HepG2 (cell line): ENCODE measurements around the gene SIGLEC1. TPM values are rescaled to one million over a fixed set of nuclear protein-coding genes. Genes with fewer than 3 reads are reported as not detected.
A peak's percentile ranks its signal among the peaks of the same experiment; 100 is the strongest.

Experiments
- AHDC1 ChIP-seq: sonication (generic); formaldehyde crosslinking; IDR thresholded peaks from 2 replicates; pipeline ENCODE4 v1.5.1; 2020; ENCODE audit warnings: mild to moderate bottlenecking, missing genetic modification reagents, borderline replicate concordance
- CBX5 ChIP-seq: sonication (generic); formaldehyde crosslinking; IDR thresholded peaks from 2 replicates; pipeline ENCODE4 v1.4.0; 2020; ENCODE audit warnings: missing genetic modification reagents, borderline replicate concordance
- JUND ChIP-seq: sonication (generic); formaldehyde crosslinking; IDR thresholded peaks from 2 replicates; pipeline ENCODE4 v1.8.0; 2022; ENCODE audit warnings: mild to moderate bottlenecking, missing genetic modification reagents
- KLF12 ChIP-seq: sonication (generic); formaldehyde crosslinking; IDR thresholded peaks from 2 replicates; pipeline ENCODE4 v1.4.0; 2020; ENCODE audit warnings: missing genetic modification reagents, borderline replicate concordance
- NAIF1 ChIP-seq: sonication (generic); formaldehyde crosslinking; IDR thresholded peaks from 2 replicates; pipeline ENCODE4 v1.5.0; 2020; ENCODE audit warnings: mild to moderate bottlenecking, missing genetic modification reagents, borderline replicate concordance
- NCOA1 ChIP-seq: sonication (generic); formaldehyde crosslinking; IDR thresholded peaks from 2 replicates; pipeline ENCODE4 v1.9.0; 2021; ENCODE audit warnings: missing genetic modification reagents
- PHF20 ChIP-seq: sonication (generic); formaldehyde crosslinking; IDR thresholded peaks from 2 replicates; pipeline ENCODE4 v1.5.0; 2020; ENCODE audit warnings: mild to moderate bottlenecking, missing genetic modification reagents
- PHF5A ChIP-seq: IDR thresholded peaks from one replicate; pipeline ENCODE4 v1.6.1; 2018; ENCODE audit warnings: low read depth, missing genetic modification reagents; ENCODE audit not compliant: unreplicated experiment
- POLR2AphosphoS2 ChIP-seq: IDR thresholded peaks from 2 replicates; pipeline ENCODE4 v1.6.1; 2011; ENCODE audit warnings: low read depth, low read length, improper control_type of control experiment
- SNAPC4 ChIP-seq: sonication (generic); formaldehyde crosslinking; IDR thresholded peaks from 2 replicates; pipeline ENCODE4 v1.4.0; 2020; ENCODE audit warnings: mild to moderate bottlenecking, missing genetic modification reagents
- TFDP1 ChIP-seq: IDR thresholded peaks from 2 replicates; pipeline ENCODE4 v1.6.1; 2016; ENCODE audit warnings: missing compliant biosample characterization, missing genetic modification reagents, borderline replicate concordance
- ZFAT ChIP-seq: sonication (generic); formaldehyde crosslinking; conservative IDR thresholded peaks from 2 replicates; pipeline ENCODE4 v1.8.1; 2023; ENCODE audit warnings: missing genetic modification reagents, inconsistent platforms
- ZFYVE20 ChIP-seq: sonication (generic); formaldehyde crosslinking; IDR thresholded peaks from 2 replicates; pipeline ENCODE4 v1.8.0; 2023; ENCODE audit warnings: low read depth, mild to moderate bottlenecking, moderate library complexity, missing genetic modification reagents, borderline replicate concordance
- ZNF296 ChIP-seq: sonication (generic); formaldehyde crosslinking; conservative IDR thresholded peaks from 2 replicates; pipeline ENCODE4 v1.5.0; 2020; ENCODE audit warnings: mild to moderate bottlenecking, missing genetic modification reagents
- ZNF30 ChIP-seq: sonication (generic); formaldehyde crosslinking; IDR thresholded peaks from 2 replicates; pipeline ENCODE4 v1.5.0; 2020; ENCODE audit warnings: mild to moderate bottlenecking, missing genetic modification reagents
- ZNF350 ChIP-seq: sonication (generic); formaldehyde crosslinking; IDR thresholded peaks from 2 replicates; pipeline ENCODE4 v1.4.0; 2020; ENCODE audit warnings: mild to moderate bottlenecking, low read depth, missing genetic modification reagents, borderline replicate concordance
- ZNF484 ChIP-seq: sonication (generic); formaldehyde crosslinking; IDR thresholded peaks from 2 replicates; pipeline ENCODE4 v1.5.1; 2020; ENCODE audit warnings: mild to moderate bottlenecking, low read depth, missing genetic modification reagents, borderline replicate concordance
- ZNF549 ChIP-seq: sonication (generic); formaldehyde crosslinking; IDR thresholded peaks from 2 replicates; pipeline ENCODE4 v1.5.0; 2020; ENCODE audit warnings: missing genetic modification reagents
- ZNF572 ChIP-seq: sonication (generic); formaldehyde crosslinking; IDR thresholded peaks from 2 replicates; pipeline ENCODE4 v1.5.1; 2020; ENCODE audit warnings: mild to moderate bottlenecking, missing genetic modification reagents
- ZNF589 ChIP-seq: sonication (generic); formaldehyde crosslinking; conservative IDR thresholded peaks from 2 replicates; pipeline ENCODE4 v1.8.0; 2022; ENCODE audit warnings: mild to moderate bottlenecking, moderate library complexity, missing genetic modification reagents
- polyA plus RNA-seq, 8 experiments: library from polyadenylated mRNA; depleted of rRNA in 3 of 8; stranded (reverse) in 7 of 8; unstranded in 1 of 8; fragments of >200 nt; fragmentation: Illumina TruSeq in 4 of 8; extraction: Trizol in 4 of 8; gene quantifications; 2 replicates each; pipeline versions ENCODE4 v1.2.1 to v1.2.3, GENCODE V29; 2011 to 2016; ENCODE audit warnings: low read depth in 4 of 8, missing spikeins in 1 of 8, mixed read lengths in 1 of 8; ENCODE audit not compliant: insufficient read depth in 1 of 8
- total RNA-seq, 5 experiments: library from RNA; depleted of rRNA; stranded (reverse); fragments of >200 nt; fragmentation: Illumina TruSeq; extraction: Trizol; gene quantifications; 2 replicates each; pipeline ENCODE4 v1.2.3, GENCODE V29; 2016; ENCODE audit warnings: low read depth in 1 of 5

SIGLEC1 gene
- total and polyA plus RNA-seq, 2 of the 13 experiments (the other 11 are each of a cell fraction or from before 2014, with no cell fraction given) = 0.01 TPM; not detected in 1

- TF ChIP-seq AHDC1 = no peak
- TF ChIP-seq POLR2AphosphoS2 = no peak
- no peak for TF ChIP-seq JUND (CRISPR knock-in tag)
- no peak for TF ChIP-seq ZNF350
- TF ChIP-seq ZFYVE20 = no peak
- no peak for TF ChIP-seq ZNF296 (CRISPR knock-in tag)
- peak; percentile 15; the same call in 1 of the 2 replicates for TF ChIP-seq ZNF572 (CRISPR knock-in tag)
- no peak for TF ChIP-seq ZNF484 (CRISPR knock-in tag)
- TF ChIP-seq NAIF1 (CRISPR knock-in tag) = no peak
- TF ChIP-seq NCOA1 (CRISPR knock-in tag) = no peak
- TF ChIP-seq KLF12 (CRISPR knock-in tag) = no peak
- TF ChIP-seq CBX5 (CRISPR knock-in tag) = no peak
- no peak for TF ChIP-seq ZNF589
- TF ChIP-seq PHF20 = no peak
- no peak for TF ChIP-seq ZFAT (CRISPR knock-in tag)
- TF ChIP-seq TFDP1 (CRISPR knock-in tag) = no peak
- TF ChIP-seq ZNF549 (CRISPR knock-in tag) = no peak
- 0 out of 2 replicates have a peak, but pooled peaks have one; percentile 36 for TF ChIP-seq ZNF30 (CRISPR knock-in tag)
- no peak for TF ChIP-seq PHF5A (CRISPR knock-in tag)
- TF ChIP-seq SNAPC4 (CRISPR knock-in tag) = no peak
Observed at GRCh38 chr20:3753098-3753497, 40.7 kb upstream of the SIGLEC1 start (continued).
